Measurements from ENCODE around the gene TMEM109.

TMEM109 gene

GRCh38 chr11:60872961-60873524 is 40.9 kb upstream of the TMEM109 start:
- DNase-seq = no peak
- TF ChIP-seq GATA1 (IDR thresholded peaks at IDR 0.05; ENCODE audit: low read depth, low read length) = no peak
- no peak for TF ChIP-seq POLR2A (IDR thresholded peaks at IDR 0.05; ENCODE audit: low read length)

GRCh38 chr11:60873533-60873932 is 40.4 kb upstream of the TMEM109 start:
- DNase-seq = no peak
- no peak for TF ChIP-seq POLR2A (IDR thresholded peaks at IDR 0.05; ENCODE audit: low read length)
- TF ChIP-seq GATA1 (IDR thresholded peaks at IDR 0.05; ENCODE audit: low read depth, low read length) = no peak

GRCh38 chr11:60874421-60875365 is 39.3 kb upstream of the TMEM109 start:
- no peak for DNase-seq
- no peak for TF ChIP-seq GATA1 (IDR thresholded peaks at IDR 0.05; ENCODE audit: low read depth, low read length)
- TF ChIP-seq POLR2A (IDR thresholded peaks at IDR 0.05; ENCODE audit: low read length) = no peak

GRCh38 chr11:60875366-60876167 is 38.4 kb upstream of the TMEM109 start:
- DNase-seq = no peak
- TF ChIP-seq POLR2A (IDR thresholded peaks at IDR 0.05; ENCODE audit: low read length) (no peak), GATA1 (IDR thresholded peaks at IDR 0.05; ENCODE audit: low read depth, low read length) (no peak)

GRCh38 chr11:60876168-60876485 is 37.8 kb upstream of the TMEM109 start:
- TF ChIP-seq GATA1 (IDR thresholded peaks at IDR 0.05; ENCODE audit: low read depth, low read length) (no peak), POLR2A (IDR thresholded peaks at IDR 0.05; ENCODE audit: low read length) (no peak)
- no peak for DNase-seq

- TF ChIP-seq POLR2A (IDR thresholded peaks at IDR 0.05; ENCODE audit: low read length) (no peak), GATA1 (IDR thresholded peaks at IDR 0.05; ENCODE audit: low read depth, low read length) (no peak)
- DNase-seq = no peak
Observed at GRCh38 chr11:60878245-60879101, 35.5 kb upstream of the TMEM109 start.

GRCh38 chr11:60879104-60879503 is 34.9 kb upstream of the TMEM109 start:
- no peak for DNase-seq
- TF ChIP-seq POLR2A (IDR thresholded peaks at IDR 0.05; ENCODE audit: low read length) = no peak
- TF ChIP-seq GATA1 (IDR thresholded peaks at IDR 0.05; ENCODE audit: low read depth, low read length) = no peak

- no peak for DNase-seq
- no peak for TF ChIP-seq GATA1 (IDR thresholded peaks at IDR 0.05; ENCODE audit: low read depth, low read length)
- no peak for TF ChIP-seq POLR2A (IDR thresholded peaks at IDR 0.05; ENCODE audit: low read length)
Observed at GRCh38 chr11:60879971-60880588, 33.9 kb upstream of the TMEM109 start.

- DNase-seq = no peak
- no peak for TF ChIP-seq POLR2A (IDR thresholded peaks at IDR 0.05; ENCODE audit: low read length)
- TF ChIP-seq GATA1 (IDR thresholded peaks at IDR 0.05; ENCODE audit: low read depth, low read length) = no peak
Observed at GRCh38 chr11:60880643-60881282, 33.2 kb upstream of the TMEM109 start.

GRCh38 chr11:60887556-60887955 is 26.4 kb upstream of the TMEM109 start:
- TF ChIP-seq POLR2A (IDR thresholded peaks at IDR 0.05; ENCODE audit: low read length) (no peak), GATA1 (IDR thresholded peaks at IDR 0.05; ENCODE audit: low read depth, low read length) (no peak)
- peak; percentile 59 to 65 for DNase-seq

GRCh38 chr11:60889869-60890311 is 24.1 kb upstream of the TMEM109 start:
- TF ChIP-seq POLR2A (IDR thresholded peaks at IDR 0.05; ENCODE audit: low read length) = no peak
- TF ChIP-seq GATA1 (IDR thresholded peaks at IDR 0.05; ENCODE audit: low read depth, low read length) = no peak

GRCh38 chr11:60890696-60891095 is 23.3 kb upstream of the TMEM109 start:
- DNase-seq = no peak
- TF ChIP-seq GATA1 (IDR thresholded peaks at IDR 0.05; ENCODE audit: low read depth, low read length) (no peak), POLR2A (IDR thresholded peaks at IDR 0.05; ENCODE audit: low read length) (no peak)

More at GRCh38 chr11:60889869-60890311, 24.1 kb upstream of the TMEM109 start:
- DNase-seq = no peak
